DND-41 (cell line): ENCODE measurements around the gene DNAH14.
"Not testable (repeated sequence)": the region's sequence is repeated elsewhere in the genome, so short reads cannot be mapped to it uniquely, and the experiment has no call there.

ENCODE experiments used
- ATAC-seq: fragments of 200-7000 bp; cut with Tn5 transposase; 3 replicates; pipeline ENCODE4 v1.9.1; 2021; ENCODE audit warnings: low read depth; ENCODE audit not compliant: insufficient read depth
- DNase-seq: peaks from one replicate; pipeline ENCODE4 v3.0.0-alpha.2; 2020
- H2AFZ ChIP-seq: 2 replicates; pipeline ENCODE4 v1.6.0; 2012; ENCODE audit warnings: low read depth, low read length
- H3K27ac ChIP-seq: 2 replicates; pipeline ENCODE4 v1.5.1; 2012; ENCODE audit warnings: low read length, inconsistent platforms
- H3K27me3 ChIP-seq: fragments of 200-600 bp; sonication (generic); 2 replicates; pipeline ENCODE4 v1.6.0; 2012; ENCODE audit warnings: low read length, mild to moderate bottlenecking, inconsistent platforms; ENCODE audit not compliant: insufficient read depth, poor library complexity
- H3K36me3 ChIP-seq: 2 replicates; pipeline ENCODE4 v1.5.1; 2012; ENCODE audit warnings: low read length, inconsistent platforms; ENCODE audit not compliant: insufficient read depth
- H3K4me1 ChIP-seq: 2 replicates; pipeline ENCODE4 v1.5.1; 2012; ENCODE audit warnings: mild to moderate bottlenecking, low read length; ENCODE audit not compliant: insufficient read depth
- H3K4me2 ChIP-seq: 2 replicates; pipeline ENCODE4 v1.6.0; 2012; ENCODE audit warnings: mild to moderate bottlenecking, moderate library complexity, low read length, inconsistent platforms; ENCODE audit not compliant: insufficient read depth
- H3K4me3 ChIP-seq, 2 experiments: fragments of 200-600 bp in 1 of 2; shearing (Covaris generic) in 1 of 2; 2 replicates each; pipeline ENCODE4 v1.5.1; 2012 to 2016; ENCODE audit warnings: inconsistent platforms in 2 of 2, low read length in 2 of 2, mild to moderate bottlenecking in 2 of 2, low read depth in 1 of 2, moderate library complexity in 1 of 2
- H3K79me2 ChIP-seq: 2 replicates; pipeline ENCODE4 v1.6.0; 2012; ENCODE audit warnings: low read length, inconsistent platforms; ENCODE audit not compliant: insufficient read depth
- H3K9ac ChIP-seq: 2 replicates; pipeline ENCODE4 v1.6.0; 2012; ENCODE audit warnings: low read depth, mild to moderate bottlenecking, inconsistent platforms, low read length, moderate library complexity
- H3K9me3 ChIP-seq: 2 replicates; pipeline ENCODE4 v1.5.1; 2012; ENCODE audit warnings: low read length, moderate library complexity, mild to moderate bottlenecking, inconsistent platforms; ENCODE audit not compliant: insufficient read depth, severe bottlenecking
- H4K20me1 ChIP-seq: 2 replicates; pipeline ENCODE4 v1.6.0; 2012; ENCODE audit warnings: low read length; ENCODE audit not compliant: insufficient read depth
- CTCF ChIP-seq: IDR thresholded peaks from 2 replicates; pipeline ENCODE4 v1.5.1; 2012; ENCODE audit warnings: borderline replicate concordance, low read length, moderate library complexity, mild to moderate bottlenecking; ENCODE audit not compliant: poor library complexity, severe bottlenecking; ENCODE audit errors: extremely low read depth
- EZH2 ChIP-seq: IDR thresholded peaks from 3 replicates; pipeline ENCODE4 v1.6.1; 2012; ENCODE audit warnings: borderline replicate concordance, low read depth, mild to moderate bottlenecking, moderate library complexity, low read length, inconsistent platforms; ENCODE audit not compliant: severe bottlenecking

Gene DNAH14

GRCh38 chr1:224929335-224930237 lies at the start of gene DNAH14:
DNAH14 (plus strand) TSS chr1:224929675; CDS start chr1:224952703, 23,028 bp downstream.
- Histone ChIP-seq H3K27ac (no peak within 1 kb of the TSS), H3K27me3 (peaks cover 23% of the 10 kb centered on the region), H3K4me2 (peak within 1 kb of the TSS; percentile 56), H3K4me3 (peak within 1 kb of the TSS in 1 of 2 experiments; percentile 47; a peak in 2 of 4 replicates), H3K36me3 (no peaks in the 10 kb centered on the region), H3K9ac (peak within 1 kb of the TSS; percentile 32; the same call in 1 of the 2 replicates), H4K20me1 (no peaks in the 10 kb centered on the region), H3K9me3 (peaks cover 21% of the 10 kb centered on the region), H3K79me2 (no peaks in the 10 kb centered on the region), H3K4me1 (peaks cover 9% of the 10 kb centered on the region; the same call in 1 of the 2 replicates), H2AFZ (peak within 1 kb of the TSS; percentile 44)
- ATAC-seq (peak; percentile 87), DNase-seq (peak; percentile 41)
- peak; percentile 87 for TF ChIP-seq EZH2
- TF ChIP-seq CTCF = no peak

- no peak for DNase-seq
- TF ChIP-seq EZH2 (no peak), CTCF (no peak)
- no peak for ATAC-seq
- no peaks in the 10 kb centered on the region for H4K20me1 ChIP-seq
- H3K79me2 ChIP-seq = no peaks in the 10 kb centered on the region
- no peaks in the 10 kb centered on the region for H3K27me3 ChIP-seq
- no peak overlapping the region for H3K4me3 ChIP-seq
- no peak overlapping the region for H3K27ac ChIP-seq
- H3K36me3 ChIP-seq = no peaks in the 10 kb centered on the region
- H3K9ac ChIP-seq = no peak overlapping the region
- no peak overlapping the region for H2AFZ ChIP-seq
- no peak overlapping the region for H3K4me2 ChIP-seq
- H3K4me1 ChIP-seq = no peaks in the 10 kb centered on the region
- no peaks in the 10 kb centered on the region for H3K9me3 ChIP-seq
Measured at GRCh38 chr1:224880593-224881307, 48.7 kb upstream of the DNAH14 start.

GRCh38 chr1:224881308-224881692 lies 48.2 kb upstream of the DNAH14 start:
- H3K4me3 ChIP-seq, DNase-seq, H3K4me1 ChIP-seq, H2AFZ ChIP-seq, H3K9me3 ChIP-seq, H3K79me2 ChIP-seq, H3K9ac ChIP-seq, ATAC-seq, H3K27ac ChIP-seq, H4K20me1 ChIP-seq, H3K36me3 ChIP-seq, H3K4me2 ChIP-seq, H3K27me3 ChIP-seq: not testable (repeated sequence)

GRCh38 chr1:224881762-224882211 lies 47.7 kb upstream of the DNAH14 start:
- Histone ChIP-seq H4K20me1 (no peaks in the 10 kb centered on the region), H3K4me3 (no peak overlapping the region), H3K36me3 (no peaks in the 10 kb centered on the region), H3K27me3 (no peaks in the 10 kb centered on the region), H3K4me1 (no peaks in the 10 kb centered on the region), H3K9me3 (no peaks in the 10 kb centered on the region), H3K27ac (no peak overlapping the region), H2AFZ (no peak overlapping the region), H3K9ac (no peak overlapping the region), H3K4me2 (no peak overlapping the region), H3K79me2 (no peaks in the 10 kb centered on the region)
- TF ChIP-seq CTCF (no peak), EZH2 (no peak)
- ATAC-seq (no peak), DNase-seq (no peak)
